ENCODE results near the gene RXRA. TPM values are rescaled to one million over a fixed set of nuclear protein-coding genes. Genes with fewer than 3 reads are reported as not detected.

Gene RXRA
- total and polyA plus RNA-seq, 2 of the 13 experiments (the other 11 are each of a cell fraction or from before 2014, with no cell fraction given): 18.9 to 29.2 TPM

DNA sequence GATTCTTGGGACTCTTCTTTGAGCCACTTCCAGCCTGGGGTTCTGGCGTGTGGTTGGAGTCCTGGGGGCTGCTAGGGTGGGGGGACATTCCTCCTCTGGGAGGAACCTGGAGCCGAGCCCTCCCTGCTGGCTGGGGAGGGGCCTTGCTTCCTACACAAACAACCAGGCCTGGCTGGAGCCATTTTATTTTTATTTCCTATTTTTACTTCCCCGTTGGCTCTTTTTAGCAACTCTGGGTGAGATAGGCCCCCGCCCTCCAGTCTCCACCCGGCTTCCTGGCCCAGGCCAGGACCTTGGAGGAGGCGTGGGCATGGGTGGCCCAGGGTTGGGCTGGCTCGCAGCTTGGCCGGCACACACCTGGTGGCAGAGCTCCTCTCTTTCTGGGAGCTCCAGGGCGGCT lies 15.1 kb downstream of the RXRA start (continued):
- TF ChIP-seq, protein P1, sequence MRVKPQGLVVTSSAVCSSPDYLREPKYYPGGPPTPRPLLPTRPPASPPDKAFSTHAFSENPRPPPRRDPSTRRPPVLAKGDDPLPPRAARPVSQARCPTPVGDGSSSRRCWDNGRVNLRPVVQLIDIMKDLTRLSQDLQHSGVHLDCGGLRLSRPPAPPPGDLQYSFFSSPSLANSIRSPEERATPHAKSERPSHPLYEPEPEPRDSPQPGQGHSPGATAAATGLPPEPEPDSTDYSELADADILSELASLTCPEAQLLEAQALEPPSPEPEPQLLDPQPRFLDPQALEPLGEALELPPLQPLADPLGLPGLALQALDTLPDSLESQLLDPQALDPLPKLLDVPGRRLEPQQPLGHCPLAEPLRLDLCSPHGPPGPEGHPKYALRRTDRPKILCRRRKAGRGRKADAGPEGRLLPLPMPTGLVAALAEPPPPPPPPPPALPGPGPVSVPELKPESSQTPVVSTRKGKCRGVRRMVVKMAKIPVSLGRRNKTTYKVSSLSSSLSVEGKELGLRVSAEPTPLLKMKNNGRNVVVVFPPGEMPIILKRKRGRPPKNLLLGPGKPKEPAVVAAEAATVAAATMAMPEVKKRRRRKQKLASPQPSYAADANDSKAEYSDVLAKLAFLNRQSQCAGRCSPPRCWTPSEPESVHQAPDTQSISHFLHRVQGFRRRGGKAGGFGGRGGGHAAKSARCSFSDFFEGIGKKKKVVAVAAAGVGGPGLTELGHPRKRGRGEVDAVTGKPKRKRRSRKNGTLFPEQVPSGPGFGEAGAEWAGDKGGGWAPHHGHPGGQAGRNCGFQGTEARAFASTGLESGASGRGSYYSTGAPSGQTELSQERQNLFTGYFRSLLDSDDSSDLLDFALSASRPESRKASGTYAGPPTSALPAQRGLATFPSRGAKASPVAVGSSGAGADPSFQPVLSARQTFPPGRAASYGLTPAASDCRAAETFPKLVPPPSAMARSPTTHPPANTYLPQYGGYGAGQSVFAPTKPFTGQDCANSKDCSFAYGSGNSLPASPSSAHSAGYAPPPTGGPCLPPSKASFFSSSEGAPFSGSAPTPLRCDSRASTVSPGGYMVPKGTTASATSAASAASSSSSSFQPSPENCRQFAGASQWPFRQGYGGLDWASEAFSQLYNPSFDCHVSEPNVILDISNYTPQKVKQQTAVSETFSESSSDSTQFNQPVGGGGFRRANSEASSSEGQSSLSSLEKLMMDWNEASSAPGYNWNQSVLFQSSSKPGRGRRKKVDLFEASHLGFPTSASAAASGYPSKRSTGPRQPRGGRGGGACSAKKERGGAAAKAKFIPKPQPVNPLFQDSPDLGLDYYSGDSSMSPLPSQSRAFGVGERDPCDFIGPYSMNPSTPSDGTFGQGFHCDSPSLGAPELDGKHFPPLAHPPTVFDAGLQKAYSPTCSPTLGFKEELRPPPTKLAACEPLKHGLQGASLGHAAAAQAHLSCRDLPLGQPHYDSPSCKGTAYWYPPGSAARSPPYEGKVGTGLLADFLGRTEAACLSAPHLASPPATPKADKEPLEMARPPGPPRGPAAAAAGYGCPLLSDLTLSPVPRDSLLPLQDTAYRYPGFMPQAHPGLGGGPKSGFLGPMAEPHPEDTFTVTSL (CRISPR knock-in tag; IDR thresholded peaks at IDR 0.05; ENCODE audit: borderline replicate concordance): no peak
- TF ChIP-seq, protein P2, sequence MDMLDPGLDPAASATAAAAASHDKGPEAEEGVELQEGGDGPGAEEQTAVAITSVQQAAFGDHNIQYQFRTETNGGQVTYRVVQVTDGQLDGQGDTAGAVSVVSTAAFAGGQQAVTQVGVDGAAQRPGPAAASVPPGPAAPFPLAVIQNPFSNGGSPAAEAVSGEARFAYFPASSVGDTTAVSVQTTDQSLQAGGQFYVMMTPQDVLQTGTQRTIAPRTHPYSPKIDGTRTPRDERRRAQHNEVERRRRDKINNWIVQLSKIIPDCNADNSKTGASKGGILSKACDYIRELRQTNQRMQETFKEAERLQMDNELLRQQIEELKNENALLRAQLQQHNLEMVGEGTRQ (IDR thresholded peaks at IDR 0.05; ENCODE audit: low read depth, low read length): no peak
- TF ChIP-seq, protein P2 (CRISPR knock-in tag; IDR thresholded peaks at IDR 0.05; ENCODE audit: borderline replicate concordance): no peak
- TF ChIP-seq NAIF1 (CRISPR knock-in tag; IDR thresholded peaks at IDR 0.05; ENCODE audit: borderline replicate concordance) (no peak), TARDBP (CRISPR knock-in tag; IDR thresholded peaks at IDR 0.05) (no peak), DMAP1 (CRISPR knock-in tag; IDR thresholded peaks at IDR 0.05) (no peak)
